HG02970 (cell line): ENCODE results near the gene TGM2.

Experiments used
- ATAC-seq: cut with Tn5 transposase; IDR thresholded peaks from one replicate; pipeline ENCODE4 v1.9.1; 2021; ENCODE audit warnings: mild to moderate bottlenecking, moderate library complexity, moderate number of reproducible peaks; ENCODE audit not compliant: unreplicated experiment, low FRiP score

The TGM2 gene

DNA sequence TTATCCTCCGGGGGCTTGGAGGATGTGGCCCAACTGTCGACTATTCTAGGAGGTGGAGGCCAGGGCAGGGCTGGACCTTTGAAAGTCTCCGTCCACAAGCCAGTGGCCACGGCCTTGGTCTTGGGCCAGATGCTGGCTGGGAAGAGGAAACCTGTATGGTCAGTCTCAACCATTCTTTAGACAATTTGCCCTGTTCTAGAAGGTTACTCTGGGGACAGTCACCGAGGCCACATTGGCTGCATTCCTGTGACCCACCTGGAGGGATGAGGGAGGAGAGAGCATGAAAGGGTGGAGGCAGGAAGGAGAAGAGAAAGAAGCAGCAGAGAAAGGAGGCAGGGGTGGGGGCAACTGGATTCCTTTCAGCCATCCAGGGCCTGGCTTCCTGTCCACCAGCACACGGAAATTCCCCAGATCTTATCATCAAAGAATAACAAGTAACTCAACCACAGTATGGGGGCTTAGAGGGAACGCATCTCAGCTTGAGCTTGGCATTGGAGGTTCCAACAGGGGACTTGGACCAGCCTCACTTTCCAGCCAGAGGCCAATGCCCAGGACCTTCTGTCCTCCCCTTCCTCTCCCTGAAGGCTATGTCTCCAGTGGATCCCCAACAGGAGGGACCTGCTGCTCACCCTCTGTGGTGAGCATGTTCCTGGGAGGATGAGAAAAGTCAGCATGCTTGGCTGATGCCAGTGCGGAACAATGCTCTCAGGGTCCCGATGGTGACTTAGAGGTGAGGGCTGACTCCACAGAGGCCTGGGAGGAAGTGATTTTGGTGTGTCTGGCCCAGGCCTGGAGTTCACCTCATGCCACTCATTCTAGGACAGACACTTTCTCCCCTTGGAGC, 30.4 kb downstream of the TGM2 start:
- ATAC-seq, result no peak

DNA sequence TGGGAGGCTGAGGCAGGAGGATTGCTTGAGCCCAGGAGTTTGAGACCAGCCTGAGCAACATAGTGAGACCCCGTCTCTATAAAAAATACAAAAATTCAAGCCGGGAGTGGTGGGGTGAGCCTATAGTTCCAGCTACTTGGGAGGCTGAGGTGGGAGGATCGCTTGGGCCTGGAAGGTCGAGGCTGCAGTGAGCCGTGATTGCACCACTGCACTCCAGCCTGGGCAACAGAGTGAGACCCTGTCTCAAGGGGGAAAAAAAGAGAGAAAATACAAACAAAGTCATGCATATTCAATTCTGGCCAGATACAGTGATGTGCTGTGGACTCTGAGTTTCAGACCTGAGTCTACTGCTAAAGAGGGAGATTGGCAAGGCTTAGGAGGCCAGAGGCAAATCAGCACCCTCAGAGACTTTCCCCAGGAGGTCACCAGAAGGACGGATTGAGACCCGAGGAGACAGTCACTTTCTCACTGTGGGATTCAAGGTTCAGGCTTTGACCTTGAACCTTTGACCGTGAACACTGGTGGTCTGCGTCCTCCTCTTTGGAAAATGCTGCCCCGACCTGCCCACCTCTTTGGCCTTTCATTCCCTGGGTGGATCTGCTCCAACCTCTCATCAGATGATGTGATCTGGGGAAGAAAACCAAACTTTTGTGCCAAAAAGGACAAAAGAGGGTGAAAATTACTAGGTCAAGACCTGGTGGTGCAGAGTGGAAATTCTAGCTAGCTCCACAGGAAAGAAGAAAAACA, 31.2 kb downstream of the TGM2 start:
- no peak for ATAC-seq

DNA sequence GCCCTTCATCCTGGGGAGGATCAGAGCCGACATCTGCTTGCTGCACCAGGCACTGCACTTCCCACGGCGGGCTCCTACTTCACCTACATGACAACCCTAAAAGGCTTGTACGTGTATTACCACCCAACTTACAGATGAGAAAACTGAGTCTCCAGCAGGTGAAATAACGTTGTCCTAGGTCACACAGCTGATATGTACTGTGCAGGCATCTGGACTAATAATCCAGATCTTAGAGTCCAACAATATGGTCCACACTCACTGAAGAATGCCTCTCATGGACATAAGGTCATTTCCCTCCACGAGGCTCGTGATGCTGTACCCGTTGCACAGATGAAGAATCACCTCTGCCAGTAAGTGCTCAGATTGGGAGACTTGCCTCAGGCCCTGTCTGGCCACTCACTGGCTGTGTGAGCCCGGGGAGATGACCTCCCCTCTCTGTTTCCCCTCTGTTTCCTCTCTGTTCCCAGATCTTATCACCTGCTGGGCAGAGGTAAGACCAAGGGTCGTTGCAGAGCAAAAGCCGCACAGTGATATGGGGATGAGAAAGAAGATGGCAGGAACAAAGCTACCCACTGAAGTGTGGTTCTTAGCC, 32.1 kb downstream of the TGM2 start:
- ATAC-seq, result no peak

GRCh38 chr20:38132156-38132909, 32.7 kb downstream of the TGM2 start:
- no peak for ATAC-seq

- ATAC-seq, result no peak
Measured at GRCh38 chr20:38131588-38132121, 33.4 kb downstream of the TGM2 start.

GRCh38 chr20:38130687-38131587, 34.1 kb downstream of the TGM2 start:
- ATAC-seq, result no peak

DNA sequence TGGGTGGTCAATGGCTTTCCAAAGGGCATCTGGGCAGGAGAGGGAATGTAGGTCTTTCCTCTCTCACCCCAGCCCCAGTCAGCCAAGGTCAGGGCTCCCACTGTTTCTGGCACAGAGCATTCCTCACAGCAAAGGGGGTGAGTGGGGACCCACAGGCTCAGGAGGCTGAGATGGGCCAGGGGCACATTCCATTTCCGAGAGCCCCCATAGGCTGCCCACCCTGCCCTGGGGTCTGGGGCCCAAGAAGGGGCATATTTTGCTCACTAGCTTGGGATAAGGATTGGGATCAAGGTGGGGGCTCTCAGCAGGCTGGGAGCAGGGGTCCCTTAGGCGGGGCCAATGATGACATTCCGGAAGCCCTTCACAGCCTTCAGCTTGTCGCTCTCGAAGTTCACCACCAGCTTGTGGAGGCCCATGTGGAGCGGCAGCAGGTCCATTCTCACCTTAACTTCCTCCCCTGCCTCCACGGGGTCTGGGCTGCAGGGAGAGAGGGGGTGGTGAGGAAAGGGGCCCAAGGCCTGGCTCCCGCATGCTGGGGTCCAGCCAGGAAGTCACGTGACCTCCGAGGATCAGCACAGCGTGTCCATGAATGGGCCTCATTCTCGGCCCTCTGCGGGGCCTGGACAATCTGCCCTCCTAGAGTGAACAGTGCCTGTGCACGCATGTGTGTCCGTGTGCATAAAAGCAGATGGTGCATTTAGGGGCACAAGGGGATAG, 35.0 kb downstream of the TGM2 start:
- ATAC-seq, result no peak

DNA sequence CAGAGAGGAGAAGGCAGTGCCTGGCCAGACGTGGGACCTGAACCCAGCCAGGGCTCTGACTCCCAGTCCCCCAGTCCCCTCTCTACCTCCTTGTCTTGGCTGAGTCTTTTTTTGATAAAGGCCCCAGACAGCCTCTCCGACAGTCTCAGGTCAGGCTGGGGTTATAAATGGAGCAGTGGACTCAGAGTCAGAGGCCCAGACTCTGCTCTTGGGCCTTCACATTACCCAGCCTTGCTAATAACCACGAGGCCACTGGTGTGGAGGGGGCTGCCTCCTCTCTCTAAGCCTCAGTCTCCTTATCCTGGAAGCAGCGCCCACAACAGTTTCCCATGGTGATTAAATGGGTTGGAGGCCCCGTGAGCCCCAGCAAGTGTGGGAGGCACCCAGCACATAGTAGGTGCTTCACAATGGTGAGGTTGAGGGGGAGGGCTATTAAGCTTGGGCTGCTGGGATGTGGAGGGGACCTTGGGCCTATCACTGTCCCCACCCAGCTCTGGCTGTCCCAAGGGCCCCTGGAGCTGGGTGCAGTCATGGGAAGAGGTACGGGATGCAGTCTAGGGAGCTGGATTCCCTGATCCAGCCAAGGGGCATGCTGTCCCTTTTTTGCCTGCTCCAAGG, 35.7 kb downstream of the TGM2 start:
- ATAC-seq, result no peak

GRCh38 chr20:38128691-38129090, 36.4 kb downstream of the TGM2 start:
- no peak for ATAC-seq

DNA sequence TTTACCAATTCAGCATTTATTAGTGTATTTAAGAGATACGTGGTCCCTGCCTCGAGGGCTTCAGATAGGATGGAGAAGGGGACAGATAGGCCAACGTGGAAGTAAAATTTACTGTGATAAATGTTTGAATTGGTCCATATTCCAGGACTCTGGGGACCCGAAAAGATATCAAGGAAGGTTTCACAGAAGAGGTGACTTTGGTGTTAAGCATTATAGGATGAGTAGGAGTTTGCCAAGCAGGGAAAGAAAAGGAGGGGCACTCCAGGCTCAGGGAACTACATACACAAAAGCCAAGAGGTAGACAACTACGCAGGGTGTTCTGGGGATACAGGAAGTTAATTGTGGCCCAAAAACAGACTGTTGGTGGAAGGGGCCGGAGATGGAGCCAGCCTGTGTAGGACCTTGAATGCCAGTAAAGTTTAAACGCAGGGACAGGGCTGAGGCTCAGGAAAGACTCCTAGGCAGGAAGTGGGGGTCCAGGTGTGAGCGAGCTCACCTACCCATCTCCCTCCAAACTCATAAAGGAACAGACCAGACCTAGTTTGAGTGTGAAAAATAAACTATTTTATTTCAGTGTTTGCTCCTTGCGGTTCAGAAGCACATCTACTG, 37.0 kb downstream of the TGM2 start:
- no peak for ATAC-seq

DNA sequence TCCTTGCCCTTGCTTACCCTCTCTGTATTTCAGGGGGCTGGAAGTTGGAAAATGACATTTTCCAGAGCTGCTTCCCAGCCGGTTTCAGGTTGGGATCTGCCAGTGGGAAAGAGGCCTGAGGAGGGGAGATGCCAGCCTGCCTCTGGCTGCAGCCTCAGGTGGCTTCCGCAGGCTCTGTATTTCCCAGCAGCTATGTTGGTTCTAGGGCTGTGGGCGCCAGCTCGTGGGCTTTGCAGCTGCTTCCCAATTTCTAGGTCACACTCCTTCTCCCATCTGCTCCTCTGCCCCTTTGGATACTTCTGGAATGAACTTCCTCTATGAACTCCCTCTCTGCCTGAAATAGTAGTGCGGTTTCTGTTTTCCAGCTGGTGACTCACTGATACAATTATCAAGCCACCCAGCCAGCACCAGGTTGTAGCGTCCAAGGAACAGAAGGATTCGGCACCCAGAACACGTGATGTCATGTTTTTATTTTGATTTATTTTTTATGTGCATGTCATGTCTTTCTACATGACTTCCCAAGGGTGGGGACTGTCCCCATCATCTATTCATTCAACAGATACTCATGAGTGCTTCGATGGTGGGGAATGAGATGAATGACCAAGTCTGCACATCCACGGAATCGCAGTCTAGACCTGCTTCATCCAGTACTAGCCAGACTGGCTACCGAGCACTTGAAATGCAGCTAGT, 38.0 kb downstream of the TGM2 start:
- ATAC-seq, result no peak

GRCh38 chr20:38126146-38126921, 38.7 kb downstream of the TGM2 start:
- no peak for ATAC-seq

GRCh38 chr20:38125157-38126056, 39.7 kb downstream of the TGM2 start:
- no peak for ATAC-seq

DNA sequence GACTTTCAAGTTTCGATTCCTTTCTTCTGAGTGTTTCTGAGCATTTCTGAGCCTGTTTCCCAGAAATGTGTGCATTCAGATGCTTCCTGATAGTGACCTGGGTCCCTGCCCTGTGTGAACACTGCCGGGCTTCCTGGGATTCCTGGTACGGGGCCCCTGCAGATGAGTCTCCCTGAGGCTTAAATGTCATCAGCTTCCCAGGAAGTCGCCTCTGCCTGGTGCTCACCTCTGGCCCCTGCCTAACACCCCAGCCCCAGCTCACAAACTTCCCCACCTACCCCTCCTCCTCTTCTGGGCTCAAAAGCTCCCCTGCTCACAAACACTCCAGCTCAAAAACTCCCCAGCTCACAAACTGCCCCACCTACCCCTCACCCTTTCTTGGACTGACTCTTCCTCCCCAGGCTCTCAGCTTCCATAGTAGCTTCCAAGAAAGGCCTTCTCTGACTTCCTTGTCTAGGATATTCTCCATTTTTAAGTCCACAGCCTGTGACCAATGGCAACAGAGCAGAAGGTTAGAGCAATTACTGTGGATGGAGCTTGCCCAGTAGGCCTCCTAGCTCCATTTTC, 42.0 kb downstream of the TGM2 start:
- ATAC-seq, result no peak

DNA sequence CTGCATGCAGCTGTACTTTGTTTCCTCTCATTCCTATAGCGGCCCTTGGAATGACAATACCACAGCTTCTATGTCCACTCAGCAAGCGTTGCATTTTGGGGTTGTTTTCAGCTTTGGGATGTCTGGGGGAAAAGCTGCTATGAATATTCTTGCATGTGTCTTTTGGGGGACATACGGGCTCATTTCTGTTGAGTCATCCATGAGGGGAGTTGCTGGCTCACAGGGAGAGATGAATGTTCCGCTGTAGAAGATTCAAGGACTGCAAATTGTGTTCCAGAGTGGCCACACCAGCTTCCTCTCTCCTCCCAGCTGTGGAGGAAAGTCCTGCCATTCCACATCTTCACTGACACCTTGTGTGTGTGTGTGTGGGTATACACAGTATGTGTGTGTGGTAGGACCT, 43.3 kb downstream of the TGM2 start:
- no peak for ATAC-seq
